ENCODE data around the gene HEXIM2.

Gene HEXIM2

DNA sequence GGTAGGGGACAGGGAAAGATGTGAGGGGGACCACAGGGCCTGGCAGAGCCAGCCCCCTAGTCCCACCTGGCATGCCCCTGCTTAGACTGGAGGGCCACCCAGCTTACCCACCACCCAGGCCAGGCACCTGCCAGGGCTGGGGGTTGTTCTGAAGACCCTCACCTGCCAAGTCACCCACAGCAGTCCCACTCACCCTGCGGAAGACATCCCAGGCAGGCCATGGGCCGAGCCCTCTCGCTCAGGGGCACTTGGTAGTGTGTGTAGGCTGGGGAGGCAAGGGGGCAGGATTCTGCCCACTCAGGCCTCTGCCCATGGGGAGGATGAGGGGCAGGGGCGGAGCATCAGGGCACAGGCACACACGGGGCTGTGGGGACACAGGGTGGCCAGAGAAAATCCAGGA, 33.3 kb upstream of the HEXIM2 start:
- DNase-seq = no peak

GRCh38 chr17:45128989-45129388, 32.7 kb upstream of the HEXIM2 start:
- DNase-seq = no peak

DNA sequence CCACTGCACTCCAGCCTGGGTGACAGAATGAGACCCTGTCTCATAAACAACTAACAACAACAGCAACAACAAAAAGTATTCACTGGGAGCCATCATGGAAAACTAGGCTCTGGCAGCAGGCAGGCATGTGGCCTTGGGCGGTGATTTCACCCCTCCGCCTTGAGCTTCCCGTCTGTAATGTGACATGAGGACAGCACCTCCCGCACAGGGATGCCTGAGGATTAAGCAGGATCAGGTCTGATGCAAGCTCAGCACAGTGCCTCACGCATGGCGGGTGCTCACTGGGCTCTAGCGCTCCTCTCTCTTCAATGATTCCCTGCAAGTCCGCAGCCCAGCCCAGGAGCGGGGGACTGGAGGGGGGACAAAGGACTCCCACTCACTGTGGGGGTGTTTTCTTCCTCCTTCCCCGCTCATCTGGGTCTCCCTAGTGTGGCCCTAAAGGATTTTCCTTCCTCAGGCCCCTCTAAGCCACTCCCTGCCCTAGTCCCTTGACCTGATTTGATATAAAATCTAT, 32.2 kb upstream of the HEXIM2 start:
- no peak for DNase-seq

DNA sequence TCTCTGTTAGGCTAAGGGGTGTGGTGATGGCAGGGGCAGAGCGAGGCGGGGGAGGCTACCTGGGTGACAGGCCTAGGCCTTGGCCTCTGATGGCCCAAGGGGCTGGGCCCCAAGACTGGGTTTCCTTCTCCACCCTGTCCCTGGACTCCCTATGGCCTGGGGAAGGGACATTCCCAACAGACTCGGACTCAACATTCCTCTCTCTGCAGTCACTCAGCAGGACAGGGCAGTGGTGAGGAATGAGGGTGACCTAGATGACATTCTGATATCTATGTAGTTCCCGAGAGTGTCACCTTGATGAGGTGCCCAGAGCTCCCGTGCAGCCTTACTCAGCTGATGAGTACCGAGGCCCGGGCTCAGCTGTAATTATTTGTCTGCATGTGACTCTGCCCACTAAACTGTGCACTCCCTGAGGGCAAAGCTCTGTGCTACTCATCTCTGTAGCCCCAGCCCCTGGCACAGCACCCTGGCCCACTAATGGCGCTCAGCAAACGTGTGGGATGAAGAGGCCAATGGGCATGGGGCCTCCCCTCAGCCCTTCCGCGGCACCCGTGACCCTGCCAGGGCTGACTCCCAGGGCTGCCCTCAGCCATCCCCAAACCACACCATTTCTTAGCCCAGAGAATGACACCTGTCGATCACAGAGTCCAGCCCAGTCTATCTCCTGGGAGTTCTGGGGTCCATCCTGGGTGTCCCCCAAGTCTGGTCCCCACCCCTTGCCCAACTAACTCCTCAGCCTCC, 31.6 kb upstream of the HEXIM2 start:
- DNase-seq = no peak

GRCh38 chr17:45130681-45131615, 30.7 kb upstream of the HEXIM2 start:
- DNase-seq = no peak

DNA sequence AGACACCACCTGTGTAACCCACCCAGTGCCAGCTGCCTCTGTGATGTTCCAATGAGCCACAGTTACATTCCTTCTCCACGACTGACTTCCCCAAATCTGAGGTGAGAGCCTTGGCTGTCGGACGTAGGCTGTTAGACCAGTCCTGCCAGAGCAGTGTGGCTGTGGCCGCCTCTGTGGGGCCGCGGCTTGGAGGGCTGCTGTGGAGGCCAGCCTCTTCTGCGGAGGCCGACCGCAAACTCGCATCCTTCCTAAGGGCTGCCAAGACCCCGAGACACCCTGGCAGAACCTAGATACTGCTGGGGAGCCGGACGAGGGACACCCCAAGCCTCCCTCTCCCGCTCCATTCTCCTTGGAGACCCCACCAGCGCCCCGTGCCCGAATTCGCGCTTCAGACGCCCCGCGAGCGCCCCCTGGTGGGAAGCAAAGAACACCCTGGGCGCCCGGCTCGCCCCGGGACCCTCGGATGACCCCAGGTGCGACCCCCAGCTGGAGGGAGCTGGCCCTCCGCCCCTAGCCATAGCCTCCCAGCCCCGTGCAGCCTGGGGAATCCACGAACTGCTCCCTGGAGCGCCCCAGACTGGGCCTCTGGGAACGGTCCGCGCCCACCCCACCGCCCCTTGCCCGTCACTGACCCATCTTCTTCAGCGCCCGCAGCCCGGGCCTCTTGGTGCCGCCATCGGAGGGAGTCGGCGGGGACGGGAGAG, 29.9 kb upstream of the HEXIM2 start:
- DNase-seq = no peak

DNA sequence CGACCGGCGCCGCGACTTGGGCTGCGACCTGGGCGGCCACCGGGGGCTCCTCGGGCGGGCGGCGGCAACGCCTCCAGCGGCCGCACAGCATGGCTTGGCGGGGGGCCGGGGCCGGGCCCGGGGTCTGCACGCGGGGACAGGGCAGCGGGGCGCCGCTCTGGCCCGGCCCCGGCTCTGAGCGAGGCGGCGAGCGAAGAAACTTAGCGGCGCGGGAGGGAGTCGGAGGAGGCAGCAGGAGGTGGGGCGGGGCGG, 29.4 kb upstream of the HEXIM2 start, which contains the start of gene PLCD3:
TSS of gene PLCD3 (minus strand) at position 196 of the 252 bp plus-strand sequence. CDS start at position 91, 105 bp downstream.
- no peak for DNase-seq

DNA sequence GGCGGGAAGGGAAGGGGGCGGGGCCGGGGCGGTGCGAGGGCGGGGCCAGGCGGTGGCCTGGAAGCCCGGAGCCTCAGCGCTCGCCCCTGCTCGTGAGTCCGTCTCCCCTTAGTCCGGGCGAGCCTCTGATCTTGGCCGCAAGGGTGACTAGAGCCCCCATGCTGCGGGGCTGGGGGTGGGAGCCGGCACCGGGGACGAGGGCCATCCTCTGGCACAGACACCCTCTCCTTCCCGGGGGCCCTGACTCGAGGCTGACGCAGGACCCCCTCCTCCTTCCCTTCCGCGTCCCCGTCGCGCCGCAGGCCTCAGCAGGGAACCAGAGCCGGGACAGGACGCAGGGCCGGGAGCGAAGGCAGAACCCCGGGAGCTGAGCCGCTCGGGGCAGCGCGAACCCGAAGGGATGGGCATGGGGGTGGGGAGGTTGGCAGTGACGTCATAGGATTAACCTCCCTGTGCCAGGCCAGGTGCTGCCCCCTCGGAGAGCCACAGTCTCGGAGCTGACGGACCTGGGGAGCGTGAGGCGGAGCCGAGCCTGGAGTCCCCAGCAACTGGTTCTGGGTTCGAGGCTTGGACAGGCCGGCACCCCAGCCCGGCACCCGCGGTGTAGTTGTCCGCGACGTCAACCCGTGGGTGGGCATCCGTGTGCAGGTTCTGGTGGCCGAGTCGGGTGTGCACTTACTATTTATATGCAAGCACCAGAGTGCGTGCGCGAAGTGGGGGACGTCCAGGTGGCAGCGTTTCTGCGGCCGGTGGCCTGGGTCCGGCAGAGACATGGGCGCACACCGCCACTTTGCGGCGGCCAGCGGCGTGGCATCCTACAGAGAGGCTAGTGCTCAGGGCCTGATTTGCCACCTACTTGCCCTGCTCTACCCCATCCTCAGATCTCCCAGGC, 28.9 kb upstream of the HEXIM2 start:
- DNase-seq = peak; percentile 63

DNA sequence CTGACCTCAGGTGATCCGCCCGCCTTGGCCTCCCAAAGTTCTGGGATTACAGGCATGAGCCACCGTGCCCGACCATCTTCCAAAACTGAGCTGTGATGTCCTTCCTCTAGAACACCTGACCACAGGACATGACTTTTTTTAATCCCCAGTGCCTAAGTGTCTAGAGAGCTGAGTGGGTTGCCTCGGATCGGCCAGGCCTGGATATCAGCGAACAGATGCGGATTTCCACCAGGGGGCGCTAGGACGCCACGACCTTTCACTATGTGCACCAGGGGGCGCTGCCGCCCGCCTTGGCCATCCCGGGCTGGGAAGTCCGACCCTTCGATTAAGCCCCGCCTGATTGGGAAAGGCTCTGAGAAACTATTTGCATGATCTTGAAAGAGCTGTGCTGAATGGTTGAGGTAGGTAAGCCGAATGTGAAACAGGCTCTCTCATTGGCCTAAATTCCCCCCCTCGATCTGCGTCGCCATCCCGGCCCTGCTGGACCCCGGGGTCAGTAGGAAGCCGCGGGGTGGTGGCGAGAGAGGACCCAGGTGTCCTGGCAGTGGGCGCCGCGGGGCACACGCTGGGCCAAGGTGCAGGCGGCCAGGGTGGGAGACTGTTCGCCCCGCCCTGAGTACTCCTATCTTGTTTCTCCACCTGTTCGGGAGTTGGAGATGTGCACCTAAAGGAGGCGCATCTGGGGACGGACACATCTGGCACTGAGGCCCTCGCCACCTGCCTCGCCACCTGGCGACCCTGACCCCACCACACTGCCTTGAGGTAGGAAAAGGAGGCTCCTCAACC, 26.3 kb upstream of the HEXIM2 start, which contains the start of gene ACBD4:
TSS of gene ACBD4 (plus strand) at position 496 of the 786 bp plus-strand sequence. CDS start 458 bp downstream, outside the sequence.
- DNase-seq = peak; percentile 92

GRCh38 chr17:45135978-45136791, 25.5 kb upstream of the HEXIM2 start:
- no peak for DNase-seq

DNA sequence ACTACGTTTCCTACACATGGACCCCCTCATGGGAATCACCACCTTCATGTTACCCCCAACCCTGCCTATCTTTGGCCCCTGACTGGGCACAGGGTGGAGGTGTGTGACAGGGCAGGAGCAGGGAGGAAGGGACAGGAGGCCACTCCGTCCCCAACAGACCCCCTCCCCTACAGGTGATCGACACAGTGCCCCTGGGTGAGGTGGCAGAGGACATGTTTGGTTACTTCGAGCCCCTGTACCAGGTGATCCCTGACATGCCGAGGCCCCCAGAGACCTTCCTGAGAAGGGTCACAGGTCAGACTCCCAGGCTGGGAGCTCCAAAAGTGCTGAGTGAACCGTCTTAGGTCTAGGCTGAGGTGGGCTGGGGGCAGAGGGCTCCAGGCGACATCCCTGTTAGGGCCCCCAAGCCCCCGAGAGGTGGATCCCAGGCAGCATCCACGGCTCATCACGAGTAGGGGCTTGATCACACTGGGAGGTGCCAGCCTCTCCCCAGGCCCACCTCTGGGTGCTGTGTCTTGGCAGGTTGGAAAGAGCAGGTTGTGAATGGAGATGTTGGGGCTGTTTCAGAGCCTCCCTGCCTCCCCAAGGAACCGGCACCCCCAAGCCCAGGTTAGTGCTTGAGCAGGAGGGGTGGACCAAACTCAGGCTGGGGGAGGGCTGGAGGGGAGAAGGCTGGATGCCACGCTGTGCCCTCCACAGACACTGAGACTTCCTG, 24.7 kb upstream of the HEXIM2 start:
- no peak for DNase-seq

GRCh38 chr17:45137561-45138305, 23.9 kb upstream of the HEXIM2 start:
- no peak for DNase-seq

GRCh38 chr17:45138911-45139532, 22.7 kb upstream of the HEXIM2 start:
- DNase-seq = no peak

DNA sequence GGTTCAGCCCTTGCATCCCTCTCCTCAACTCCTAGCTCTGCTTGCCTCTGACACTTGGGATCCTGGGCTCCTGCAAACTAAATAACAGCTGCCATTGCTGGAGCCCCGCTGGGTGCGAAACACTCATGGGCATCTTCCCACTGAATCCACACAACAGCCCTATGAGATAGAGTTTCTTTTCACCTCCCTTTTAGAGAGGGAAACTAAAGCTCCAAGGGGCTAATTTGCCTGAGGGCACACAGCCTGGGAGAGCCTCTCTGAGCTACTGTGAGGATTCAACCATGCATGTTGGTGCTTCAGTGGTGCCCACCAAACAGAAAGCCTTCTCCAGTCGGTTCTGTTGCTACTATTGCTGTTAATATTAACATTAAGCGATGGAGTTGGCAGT, 22.1 kb upstream of the HEXIM2 start:
- no peak for DNase-seq

- no peak for DNase-seq
Observed at GRCh38 chr17:45143094-45143670, 18.5 kb upstream of the HEXIM2 start.

DNA sequence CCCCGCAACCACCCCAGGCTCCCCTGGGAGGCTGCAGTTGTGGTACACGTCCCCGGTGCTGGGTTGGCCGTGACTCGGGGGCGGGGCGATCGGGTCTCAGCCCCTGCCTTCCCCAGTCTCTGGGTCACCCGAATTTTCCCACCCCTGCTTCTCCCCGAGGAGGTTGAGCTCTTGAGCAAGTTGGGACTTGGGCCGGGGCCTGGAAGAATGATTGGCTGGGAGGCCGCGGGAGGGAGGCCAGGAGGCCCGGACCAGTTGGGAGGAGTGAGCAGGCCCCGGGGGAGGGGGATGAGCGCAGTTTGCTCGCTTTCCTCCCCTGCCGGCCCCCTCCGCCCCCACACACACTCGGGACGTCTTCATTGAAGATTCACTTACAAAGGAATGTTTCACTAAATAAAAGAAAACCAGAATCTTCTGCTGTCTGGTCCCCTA, 17.9 kb upstream of the HEXIM2 start:
- DNase-seq = no peak

DNA sequence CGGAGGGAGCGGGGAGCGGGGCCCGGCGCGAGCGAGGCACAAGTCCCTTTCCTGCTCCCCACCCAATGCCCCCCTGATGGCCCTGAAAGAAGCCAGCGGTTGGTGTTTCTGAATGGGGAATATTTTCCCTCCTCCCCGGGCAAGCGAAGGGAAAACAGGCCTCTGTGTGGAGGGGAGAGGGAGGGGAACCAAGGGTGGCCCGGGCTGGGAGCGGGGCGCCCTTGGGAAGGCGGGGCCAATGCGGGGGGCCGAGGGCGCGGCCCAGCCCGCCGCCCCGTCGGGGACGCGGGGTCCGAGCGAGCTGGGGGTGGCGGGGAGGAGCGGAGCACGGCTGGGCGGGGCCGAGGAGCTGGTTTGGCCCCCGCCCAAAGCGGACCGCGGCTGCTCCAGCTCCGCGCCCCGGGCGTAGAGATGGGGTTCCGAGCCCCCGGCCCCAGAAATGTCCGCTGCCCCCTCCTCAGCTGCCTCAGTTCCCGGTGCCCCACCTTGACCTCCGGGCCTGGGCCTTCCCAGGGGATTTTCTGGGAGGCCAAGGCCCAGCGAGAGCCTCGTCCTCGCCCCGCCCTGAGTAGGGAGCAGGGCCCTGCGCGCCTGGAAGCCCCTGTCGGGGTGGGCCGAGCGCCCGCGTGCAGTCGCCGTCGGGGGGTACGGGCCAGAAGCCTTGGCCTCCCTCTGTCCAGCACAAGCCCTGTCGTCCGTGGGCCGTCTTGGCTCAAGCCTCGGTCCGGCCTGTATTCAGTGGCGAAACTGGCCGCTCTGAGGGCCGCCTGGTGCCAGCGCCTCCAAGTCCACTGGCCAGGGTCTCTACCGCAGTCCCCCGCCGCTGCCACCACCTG, 17.3 kb upstream of the HEXIM2 start:
- no peak for DNase-seq

All from GDM1 (cell line).